ENCODE results near the gene GRM7.

DNA sequence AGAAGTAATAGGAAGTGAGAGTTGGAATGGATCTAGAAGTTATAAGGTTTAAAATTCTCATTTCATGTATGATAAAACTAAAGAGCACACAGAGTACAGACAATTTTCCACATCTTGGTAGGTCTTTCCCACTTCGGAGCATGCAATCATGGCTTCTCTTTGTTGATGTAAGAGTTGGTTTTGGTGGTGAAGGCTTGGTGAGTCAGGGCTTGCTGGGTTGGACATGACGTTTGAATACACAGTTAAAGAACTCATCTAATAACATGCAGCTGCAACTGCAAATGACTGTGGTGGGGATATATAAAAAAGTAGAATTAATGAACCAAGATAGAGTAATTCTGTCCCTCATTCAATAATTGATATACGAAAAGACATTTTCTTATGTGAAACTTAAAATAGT, 39.5 kb upstream of the GRM7 start:
- no peak for TF ChIP-seq CTCF (conservative IDR thresholded peaks at IDR 0.05 in 1 of 2, IDR thresholded peaks at IDR 0.05 in 1 of 2; ENCODE audit: extremely low read depth in 1 of 2, insufficient read depth in 1 of 2, low read depth in 1 of 2, low read length in 2 of 2)
- TF ChIP-seq EZH2 (IDR thresholded peaks at IDR 0.05; ENCODE audit: borderline replicate concordance, low read length): no peak

Data from mammary epithelial cell (primary cell).